ENCODE data around the gene ZNF346. TPM values are rescaled to one million over a fixed set of nuclear protein-coding genes. Genes with fewer than 3 reads are reported as not detected.

Gene ZNF346
- total and polyA plus RNA-seq, 4 donors = 6.6 to 31.5 (median 9.6) TPM

- no peak for ATAC-seq (ENCODE audit: insufficient read depth, low FRiP score)
- no peak for DNase-seq
- Histone ChIP-seq H3K9ac (ENCODE audit: insufficient read depth in 1 of 2, low read length in 2 of 2) (no peak overlapping the region), H3K36me3 (ENCODE audit: control insufficient read depth in 4 of 4, insufficient read depth in 4 of 4, low read length in 4 of 4) (peaks cover 4 to 19% (median 5%) of the 10 kb centered on the region in 4 donors), H3K4me1 (ENCODE audit: control insufficient read depth in 5 of 5, insufficient read depth in 5 of 5, low read length in 5 of 5) (peaks cover 0 to 4% (median 0%) of the 10 kb centered on the region in 5 donors), H3K27ac (ENCODE audit: low read depth in 1 of 2, low read length in 1 of 2) (no peak overlapping the region), H3K27me3 (ENCODE audit: control insufficient read depth in 3 of 3, insufficient read depth in 3 of 3, low read length in 2 of 3) (no peaks in the 10 kb centered on the region), H3K9me3 (ENCODE audit: control insufficient read depth in 4 of 4, insufficient read depth in 3 of 4, low read length in 3 of 4) (peaks cover 0 to 2% (median 0%) of the 10 kb centered on the region in 4 donors), H3K4me3 (no peak overlapping the region)
- WGBS, 2 donors = 79 to 88% methylated on average over 5 of the region's 5 CpGs
- TF ChIP-seq, protein P1, sequence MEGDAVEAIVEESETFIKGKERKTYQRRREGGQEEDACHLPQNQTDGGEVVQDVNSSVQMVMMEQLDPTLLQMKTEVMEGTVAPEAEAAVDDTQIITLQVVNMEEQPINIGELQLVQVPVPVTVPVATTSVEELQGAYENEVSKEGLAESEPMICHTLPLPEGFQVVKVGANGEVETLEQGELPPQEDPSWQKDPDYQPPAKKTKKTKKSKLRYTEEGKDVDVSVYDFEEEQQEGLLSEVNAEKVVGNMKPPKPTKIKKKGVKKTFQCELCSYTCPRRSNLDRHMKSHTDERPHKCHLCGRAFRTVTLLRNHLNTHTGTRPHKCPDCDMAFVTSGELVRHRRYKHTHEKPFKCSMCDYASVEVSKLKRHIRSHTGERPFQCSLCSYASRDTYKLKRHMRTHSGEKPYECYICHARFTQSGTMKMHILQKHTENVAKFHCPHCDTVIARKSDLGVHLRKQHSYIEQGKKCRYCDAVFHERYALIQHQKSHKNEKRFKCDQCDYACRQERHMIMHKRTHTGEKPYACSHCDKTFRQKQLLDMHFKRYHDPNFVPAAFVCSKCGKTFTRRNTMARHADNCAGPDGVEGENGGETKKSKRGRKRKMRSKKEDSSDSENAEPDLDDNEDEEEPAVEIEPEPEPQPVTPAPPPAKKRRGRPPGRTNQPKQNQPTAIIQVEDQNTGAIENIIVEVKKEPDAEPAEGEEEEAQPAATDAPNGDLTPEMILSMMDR (IDR thresholded peaks at IDR 0.05; ENCODE audit: control extremely low read depth, extremely low read depth) = no peak
Observed at GRCh38 chr5:177036921-177037320, 14.4 kb downstream of the ZNF346 start.

- Histone ChIP-seq H3K4me1 (ENCODE audit: control insufficient read depth in 5 of 5, insufficient read depth in 5 of 5, low read length in 5 of 5) (peaks cover 0 to 4% (median 0%) of the 10 kb centered on the region in 5 donors), H3K27me3 (ENCODE audit: control insufficient read depth in 3 of 3, insufficient read depth in 3 of 3, low read length in 2 of 3) (no peaks in the 10 kb centered on the region), H3K9ac (ENCODE audit: insufficient read depth in 1 of 2, low read length in 2 of 2) (no peak overlapping the region), H3K27ac (ENCODE audit: low read depth in 1 of 2, low read length in 1 of 2) (no peak overlapping the region), H3K36me3 (ENCODE audit: control insufficient read depth in 4 of 4, insufficient read depth in 4 of 4, low read length in 4 of 4) (peaks cover 17 to 24% (median 20%) of the 10 kb centered on the region in 4 donors), H3K4me3 (no peak overlapping the region), H3K9me3 (ENCODE audit: control insufficient read depth in 4 of 4, insufficient read depth in 3 of 4, low read length in 3 of 4) (no peaks in the 10 kb centered on the region)
- TF ChIP-seq, protein P1 (IDR thresholded peaks at IDR 0.05; ENCODE audit: control extremely low read depth, extremely low read depth) = no peak
- DNase-seq = no peak
- WGBS, 2 donors = 76 to 88% methylated on average over 3 of the region's 3 CpGs
- no peak for ATAC-seq (ENCODE audit: insufficient read depth, low FRiP score)
Observed at GRCh38 chr5:177040814-177041420, 18.4 kb downstream of the ZNF346 start.

GRCh38 chr5:177041936-177042335 is 19.4 kb downstream of the ZNF346 start:
- no peak overlapping the region for H3K9ac ChIP-seq (ENCODE audit: insufficient read depth in 1 of 2, low read length in 2 of 2)
- no peaks in the 10 kb centered on the region for H3K27me3 ChIP-seq (ENCODE audit: control insufficient read depth in 3 of 3, insufficient read depth in 3 of 3, low read length in 2 of 3)
- H3K27ac ChIP-seq (ENCODE audit: low read depth in 1 of 2, low read length in 1 of 2) = no peak overlapping the region
- TF ChIP-seq, protein P1 (IDR thresholded peaks at IDR 0.05; ENCODE audit: control extremely low read depth, extremely low read depth) = no peak
- H3K9me3 ChIP-seq (ENCODE audit: control insufficient read depth in 4 of 4, insufficient read depth in 3 of 4, low read length in 3 of 4) = no peaks in the 10 kb centered on the region
- H3K4me3 ChIP-seq = no peak overlapping the region
- DNase-seq = no peak
- 95 to 99% methylated on average over 2 of the region's 2 CpGs for WGBS, 2 donors
- peaks cover 17 to 25% (median 20%) of the 10 kb centered on the region in 4 donors for H3K36me3 ChIP-seq (ENCODE audit: control insufficient read depth in 4 of 4, insufficient read depth in 4 of 4, low read length in 4 of 4)
- H3K4me1 ChIP-seq (ENCODE audit: control insufficient read depth in 5 of 5, insufficient read depth in 5 of 5, low read length in 5 of 5) = no peaks in the 10 kb centered on the region
- ATAC-seq (ENCODE audit: insufficient read depth, low FRiP score) = no peak

DNA sequence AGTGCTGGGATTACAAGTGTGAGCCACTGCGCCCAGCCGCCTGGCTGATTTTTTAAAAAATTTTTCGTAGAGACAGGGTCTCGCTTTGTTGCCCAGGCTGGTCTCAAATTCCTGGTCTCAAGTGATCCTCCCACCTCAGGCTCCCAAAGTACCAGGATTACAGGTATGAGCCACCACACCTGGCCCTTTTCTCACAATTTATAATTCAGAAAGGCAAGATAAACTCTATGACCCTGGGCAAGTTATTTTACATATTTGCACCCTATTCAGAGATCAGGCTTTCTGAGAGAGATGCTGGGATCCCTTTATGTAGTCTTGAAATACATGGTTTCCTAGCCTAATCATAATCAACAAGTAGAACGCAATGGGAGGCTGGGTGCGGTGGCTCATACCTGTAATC is 20.6 kb downstream of the ZNF346 start:
- Histone ChIP-seq H3K4me1 (ENCODE audit: control insufficient read depth in 5 of 5, insufficient read depth in 5 of 5, low read length in 5 of 5) (no peaks in the 10 kb centered on the region), H3K9ac (ENCODE audit: insufficient read depth in 1 of 2, low read length in 2 of 2) (no peak overlapping the region), H3K4me3 (no peak overlapping the region), H3K27ac (ENCODE audit: low read depth in 1 of 2, low read length in 1 of 2) (no peak overlapping the region), H3K27me3 (ENCODE audit: control insufficient read depth in 3 of 3, insufficient read depth in 3 of 3, low read length in 2 of 3) (no peaks in the 10 kb centered on the region), H3K36me3 (ENCODE audit: control insufficient read depth in 4 of 4, insufficient read depth in 4 of 4, low read length in 4 of 4) (peaks cover 17 to 28% (median 19%) of the 10 kb centered on the region in 4 donors), H3K9me3 (ENCODE audit: control insufficient read depth in 4 of 4, insufficient read depth in 3 of 4, low read length in 3 of 4) (no peaks in the 10 kb centered on the region)
- DNase-seq (no peak), ATAC-seq (ENCODE audit: insufficient read depth, low FRiP score) (no peak)
- TF ChIP-seq, protein P1 (IDR thresholded peaks at IDR 0.05; ENCODE audit: control extremely low read depth, extremely low read depth) = no peak
- 97% methylated on average over 6 of the region's 6 CpGs for WGBS, 2 donors

Measured in lung (tissue), 12 donors.